GM23248 (cell line): ENCODE data around the gene MYO5A.

Source experiments
- EZH2 ChIP-seq: fragments of 200-600 bp; sonication (generic); IDR thresholded peaks from 2 replicates; pipeline ENCODE4 v1.6.1; 2018; ENCODE audit warnings: antibody characterized with exemption, mild to moderate bottlenecking; ENCODE audit not compliant: insufficient read depth, poor library complexity, severe bottlenecking
- EZH2phosphoT487 ChIP-seq: fragments of 200-600 bp; sonication (generic); IDR thresholded peaks from 2 replicates; pipeline ENCODE4 v1.6.1; 2018; ENCODE audit warnings: antibody characterized with exemption, moderate library complexity, mild to moderate bottlenecking, low read depth; ENCODE audit not compliant: insufficient read depth

DNA sequence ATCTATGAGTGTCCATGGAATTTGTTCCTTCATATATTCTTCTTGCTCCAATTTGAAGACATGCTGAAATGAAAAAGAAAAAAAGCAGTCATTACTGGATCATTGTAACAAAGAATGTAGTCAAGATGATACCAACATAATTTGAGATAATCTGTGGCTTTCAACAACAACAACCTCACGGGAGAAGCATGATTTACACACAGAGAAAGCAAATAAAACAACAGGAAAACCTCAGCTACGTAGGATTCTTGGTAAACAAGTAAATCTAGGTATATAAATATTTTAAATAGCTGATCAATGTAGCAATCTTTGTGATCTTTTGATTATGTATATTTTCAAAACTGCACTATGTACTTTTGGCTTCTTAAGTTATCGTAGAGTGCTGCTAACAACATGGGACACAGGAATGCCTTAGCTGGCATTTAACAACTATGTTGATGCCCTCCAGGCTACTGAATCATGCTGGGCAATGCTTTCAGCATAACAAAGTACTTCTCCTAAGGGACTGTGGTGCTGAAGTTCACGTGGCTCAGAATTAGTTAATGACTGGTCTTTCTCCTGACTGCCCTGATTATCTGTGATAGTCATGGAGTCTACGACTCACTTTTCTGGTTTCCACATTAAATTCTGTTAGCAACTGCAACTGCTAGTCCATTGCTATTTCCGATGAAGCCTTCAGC lies 136.5 kb downstream of the MYO5A start:
- TF ChIP-seq EZH2 (no peak), EZH2phosphoT487 (no peak)
